ENCODE data around the gene PRR7.
A peak's percentile ranks its signal among the peaks of the same experiment; 100 is the strongest.

The PRR7 gene

GRCh38 chr5:177403792-177404640 is 42.6 kb upstream of the PRR7 start:
- DNase-seq (ENCODE audit: low spot score): peak; percentile 96
- in situ Hi-C loops (cut with MboI; ENCODE audit: low sequenced_read_pairs, unreplicated experiment): loop anchor here (10.0 kb wide), 1 partner anchor 51 kb away; no protein-coding TSS in a partner anchor
- peak; percentile 98 for TF ChIP-seq CTCF (IDR thresholded peaks at IDR 0.05; ENCODE audit: borderline replicate concordance, control extremely low read depth, extremely low read depth, insufficient read depth, missing control alignments)

- no peak for DNase-seq (ENCODE audit: low spot score)
- no peak for TF ChIP-seq CTCF (IDR thresholded peaks at IDR 0.05; ENCODE audit: borderline replicate concordance, control extremely low read depth, extremely low read depth, insufficient read depth, missing control alignments)
- in situ Hi-C loops (cut with MboI; ENCODE audit: low sequenced_read_pairs, unreplicated experiment): loop anchor here (10.0 kb wide), 1 partner anchor 50 kb away; no protein-coding TSS in a partner anchor
Observed at GRCh38 chr5:177404641-177405179, 41.9 kb upstream of the PRR7 start.

GRCh38 chr5:177405312-177405711 is 41.3 kb upstream of the PRR7 start:
- DNase-seq (ENCODE audit: low spot score): peak; percentile 29
- TF ChIP-seq CTCF (IDR thresholded peaks at IDR 0.05; ENCODE audit: borderline replicate concordance, control extremely low read depth, extremely low read depth, insufficient read depth, missing control alignments): no peak
- in situ Hi-C loops (cut with MboI; ENCODE audit: low sequenced_read_pairs, unreplicated experiment): loop anchor here (10.0 kb wide), 1 partner anchor 49 kb away; no protein-coding TSS in a partner anchor

- in situ Hi-C loops (cut with MboI; ENCODE audit: low sequenced_read_pairs, unreplicated experiment): loop anchor here (10.0 kb wide), 1 partner anchor 49 kb away; no protein-coding TSS in a partner anchor
- TF ChIP-seq CTCF (IDR thresholded peaks at IDR 0.05; ENCODE audit: borderline replicate concordance, control extremely low read depth, extremely low read depth, insufficient read depth, missing control alignments): no peak
- peak; percentile 22 for DNase-seq (ENCODE audit: low spot score)
Observed at GRCh38 chr5:177405805-177406204, 40.8 kb upstream of the PRR7 start.

- no peak for TF ChIP-seq CTCF (IDR thresholded peaks at IDR 0.05; ENCODE audit: borderline replicate concordance, control extremely low read depth, extremely low read depth, insufficient read depth, missing control alignments)
- no peak for DNase-seq (ENCODE audit: low spot score)
- in situ Hi-C loops (cut with MboI; ENCODE audit: low sequenced_read_pairs, unreplicated experiment): loop anchor here (10.0 kb wide), 1 partner anchor 46 kb away; no protein-coding TSS in a partner anchor
Observed at GRCh38 chr5:177409043-177409801, 37.4 kb upstream of the PRR7 start, which contains the start of gene F12. TSS of gene F12 (minus strand) at chr5:177409564. CDS start at chr5:177409527, 37 bp downstream.

GRCh38 chr5:177410575-177410974 is 36.0 kb upstream of the PRR7 start:
- no peak for TF ChIP-seq CTCF (IDR thresholded peaks at IDR 0.05; ENCODE audit: borderline replicate concordance, control extremely low read depth, extremely low read depth, insufficient read depth, missing control alignments)
- DNase-seq (ENCODE audit: low spot score): no peak

More at GRCh38 chr5:177410575-177410974, 36.0 kb upstream of the PRR7 start:
- in situ Hi-C loops (cut with MboI; ENCODE audit: low sequenced_read_pairs, unreplicated experiment): no loop called here
